Astrocyte (in vitro differentiated cells and primary cell): Measurements from ENCODE around the gene CES2. TPM values are rescaled to one million over a fixed set of nuclear protein-coding genes. Genes with fewer than 3 reads are reported as not detected.
A peak's percentile ranks its signal among the peaks of the same experiment; 100 is the strongest.
"Not testable (repeated sequence)": the region's sequence is repeated elsewhere in the genome, so short reads cannot be mapped to it uniquely, and the experiment has no call there.

ENCODE experiments used
- DNase-seq: peaks from one replicate; pipeline ENCODE4 v3.0.0-alpha.2; 2010; ENCODE audit warnings: low read depth
- FAIRE-seq: peaks from 2 replicates; lab custom pipeline; 2011; peaks lifted over from hg19 to GRCh38; lab: Jason Lieb, UNC
- H2AFZ ChIP-seq: 2 replicates; pipeline ENCODE4 v1.6.0; 2012; ENCODE audit warnings: low read depth, low read length, inconsistent platforms
- H3K27ac ChIP-seq: 2 replicates; pipeline ENCODE4 v1.5.1; 2011; ENCODE audit warnings: low read depth, low read length, inconsistent platforms
- H3K27me3 ChIP-seq: 2 replicates; pipeline ENCODE4 v1.6.0; 2011; ENCODE audit warnings: low read length, inconsistent platforms; ENCODE audit not compliant: insufficient read depth
- H3K36me3 ChIP-seq: 2 replicates; pipeline ENCODE4 v1.5.1; 2011; ENCODE audit warnings: low read length, inconsistent platforms; ENCODE audit not compliant: insufficient read depth
- H3K4me1 ChIP-seq: 2 replicates; pipeline ENCODE4 v1.5.1; 2011; ENCODE audit warnings: low read length, inconsistent platforms; ENCODE audit not compliant: insufficient read depth
- H3K4me2 ChIP-seq: 2 replicates; pipeline ENCODE4 v1.6.0; 2012; ENCODE audit warnings: low read length, inconsistent platforms
- H3K4me3 ChIP-seq: 2 replicates; pipeline ENCODE4 v1.5.1; 2011; ENCODE audit warnings: low read depth, mild to moderate bottlenecking, low read length, inconsistent platforms; ENCODE audit not compliant: insufficient read depth
- H3K79me2 ChIP-seq: 2 replicates; pipeline ENCODE4 v1.6.0; 2012; ENCODE audit warnings: mild to moderate bottlenecking, low read length, inconsistent platforms; ENCODE audit not compliant: insufficient read depth
- H3K9ac ChIP-seq: 2 replicates; pipeline ENCODE4 v1.6.0; 2012; ENCODE audit warnings: mild to moderate bottlenecking, low read length, inconsistent platforms
- H3K9me3 ChIP-seq: 2 replicates; pipeline ENCODE4 v1.5.1; 2012; ENCODE audit warnings: low read depth, mild to moderate bottlenecking, low read length, inconsistent platforms; ENCODE audit not compliant: insufficient read depth
- H4K20me1 ChIP-seq: 2 replicates; pipeline ENCODE4 v1.6.0; 2012; ENCODE audit warnings: low read length, inconsistent platforms; ENCODE audit not compliant: insufficient read depth
- H3K27ac Mint-ChIP-seq: one replicate; pipeline ENCODE4 v1.8.0; 2021; ENCODE audit warnings: mild to moderate bottlenecking, mixed read lengths; ENCODE audit not compliant: unreplicated experiment
- H3K27me3 Mint-ChIP-seq: one replicate; pipeline ENCODE4 v1.8.0; 2021; ENCODE audit warnings: low read depth, mixed read lengths; ENCODE audit not compliant: unreplicated experiment
- H3K36me3 Mint-ChIP-seq: one replicate; pipeline ENCODE4 v1.8.0; 2021; ENCODE audit warnings: low read depth, mixed read lengths; ENCODE audit not compliant: unreplicated experiment
- H3K4me1 Mint-ChIP-seq: one replicate; pipeline ENCODE4 v1.8.0; 2021; ENCODE audit warnings: low read depth, mixed read lengths; ENCODE audit not compliant: unreplicated experiment
- H3K4me3 Mint-ChIP-seq: one replicate; pipeline ENCODE4 v1.8.0; 2021; ENCODE audit warnings: mild to moderate bottlenecking, moderate library complexity, mixed read lengths; ENCODE audit not compliant: unreplicated experiment
- H3K9me3 Mint-ChIP-seq: one replicate; pipeline ENCODE4 v1.8.0; 2021; ENCODE audit warnings: mild to moderate bottlenecking, mixed read lengths; ENCODE audit not compliant: unreplicated experiment
- EZH2 ChIP-seq: IDR thresholded peaks from 2 replicates; pipeline ENCODE4 v1.6.1; 2012; ENCODE audit warnings: mild to moderate bottlenecking, low read length, inconsistent platforms; ENCODE audit not compliant: insufficient read depth
- total RNA-seq: library from RNA; stranded (reverse); gene quantifications from 2 replicates; pipeline ENCODE4 v1.2.1, GENCODE V29; 2021
- TF ChIP-seq, protein P1 (sequence below): IDR thresholded peaks from 2 replicates; pipeline ENCODE4 v1.5.1; 2011; ENCODE audit warnings: low read depth, mild to moderate bottlenecking, inconsistent platforms, low read length, moderate library complexity; ENCODE audit not compliant: insufficient read depth

The CES2 gene
- total RNA-seq, 1 donor from 2014 or later: 28.8 TPM

DNA sequence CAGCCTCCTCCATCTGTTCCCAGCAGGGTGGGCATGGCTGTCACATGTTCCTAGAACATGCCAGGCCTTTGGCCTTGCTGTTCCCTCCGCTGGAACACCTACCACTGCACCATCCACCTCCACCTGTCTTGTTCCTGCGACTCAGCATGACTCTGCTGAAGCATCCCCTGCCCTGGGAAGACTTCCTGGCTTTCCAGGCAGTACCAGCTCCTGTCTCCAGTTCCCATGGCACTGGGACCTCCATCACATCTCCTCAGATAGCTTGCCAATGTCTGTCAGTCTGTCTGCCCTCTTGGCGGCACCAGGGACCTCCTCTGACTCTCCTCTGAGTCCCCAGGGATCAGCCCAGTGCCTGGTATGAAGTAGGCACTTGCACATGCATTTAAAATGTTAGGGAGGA lies 39.3 kb upstream of the CES2 start:
- Histone ChIP-seq H3K9me3 (no peaks in the 10 kb centered on the region), H3K4me1 (peaks cover 12% of the 10 kb centered on the region), H4K20me1 (no peaks in the 10 kb centered on the region), H3K27ac (no peak overlapping the region), H3K9ac (no peak overlapping the region), H2AFZ (no peak overlapping the region), H3K27me3 (no peaks in the 10 kb centered on the region), H3K79me2 (no peaks in the 10 kb centered on the region), H3K4me3 (no peak overlapping the region), H3K4me2 (no peak overlapping the region), H3K36me3 (no peaks in the 10 kb centered on the region)
- FAIRE-seq: no peak
- Mint-ChIP-seq H3K4me3 (no peak overlapping the region), H3K4me1 (peaks cover 22% of the 10 kb centered on the region), H3K27me3 (peaks cover 7% of the 10 kb centered on the region), H3K36me3 (peaks cover 1% of the 10 kb centered on the region), H3K9me3 (peaks cover 3% of the 10 kb centered on the region), H3K27ac (no peak overlapping the region)
- DNase-seq: no peak
- TF ChIP-seq EZH2: no peak
- TF ChIP-seq, protein P1, sequence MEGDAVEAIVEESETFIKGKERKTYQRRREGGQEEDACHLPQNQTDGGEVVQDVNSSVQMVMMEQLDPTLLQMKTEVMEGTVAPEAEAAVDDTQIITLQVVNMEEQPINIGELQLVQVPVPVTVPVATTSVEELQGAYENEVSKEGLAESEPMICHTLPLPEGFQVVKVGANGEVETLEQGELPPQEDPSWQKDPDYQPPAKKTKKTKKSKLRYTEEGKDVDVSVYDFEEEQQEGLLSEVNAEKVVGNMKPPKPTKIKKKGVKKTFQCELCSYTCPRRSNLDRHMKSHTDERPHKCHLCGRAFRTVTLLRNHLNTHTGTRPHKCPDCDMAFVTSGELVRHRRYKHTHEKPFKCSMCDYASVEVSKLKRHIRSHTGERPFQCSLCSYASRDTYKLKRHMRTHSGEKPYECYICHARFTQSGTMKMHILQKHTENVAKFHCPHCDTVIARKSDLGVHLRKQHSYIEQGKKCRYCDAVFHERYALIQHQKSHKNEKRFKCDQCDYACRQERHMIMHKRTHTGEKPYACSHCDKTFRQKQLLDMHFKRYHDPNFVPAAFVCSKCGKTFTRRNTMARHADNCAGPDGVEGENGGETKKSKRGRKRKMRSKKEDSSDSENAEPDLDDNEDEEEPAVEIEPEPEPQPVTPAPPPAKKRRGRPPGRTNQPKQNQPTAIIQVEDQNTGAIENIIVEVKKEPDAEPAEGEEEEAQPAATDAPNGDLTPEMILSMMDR: no peak

DNA sequence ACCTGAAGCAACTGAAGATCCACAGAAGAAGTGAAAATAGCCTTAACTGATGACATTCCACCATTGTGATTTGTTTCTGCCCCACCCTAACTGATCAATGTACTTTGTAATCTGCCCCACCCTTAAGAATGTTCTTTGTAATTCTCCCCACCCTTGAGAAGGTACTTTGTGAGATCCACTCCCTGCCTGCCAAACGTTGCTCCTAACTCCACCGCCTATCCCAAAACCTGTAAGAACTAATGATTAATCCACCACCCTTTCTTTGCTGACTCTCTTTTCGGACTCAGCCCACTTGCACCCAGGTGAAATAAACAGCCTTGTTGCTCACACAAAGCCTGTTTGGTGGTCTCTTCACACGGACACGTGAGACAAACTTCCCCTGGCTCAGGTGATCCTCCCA lies 38.6 kb upstream of the CES2 start:
- H4K20me1 ChIP-seq, H3K4me3 Mint-ChIP-seq, FAIRE-seq, H2AFZ ChIP-seq, DNase-seq, H3K9ac ChIP-seq, H3K9me3 ChIP-seq, H3K4me2 ChIP-seq, H3K27ac Mint-ChIP-seq, H3K27ac ChIP-seq, H3K79me2 ChIP-seq, H3K27me3 ChIP-seq, H3K27me3 Mint-ChIP-seq, H3K4me3 ChIP-seq, H3K36me3 Mint-ChIP-seq, H3K36me3 ChIP-seq, H3K9me3 Mint-ChIP-seq: not testable (repeated sequence)
- peaks cover 12% of the 10 kb centered on the region for H3K4me1 ChIP-seq
- peaks cover 24% of the 10 kb centered on the region for H3K4me1 Mint-ChIP-seq

DNA sequence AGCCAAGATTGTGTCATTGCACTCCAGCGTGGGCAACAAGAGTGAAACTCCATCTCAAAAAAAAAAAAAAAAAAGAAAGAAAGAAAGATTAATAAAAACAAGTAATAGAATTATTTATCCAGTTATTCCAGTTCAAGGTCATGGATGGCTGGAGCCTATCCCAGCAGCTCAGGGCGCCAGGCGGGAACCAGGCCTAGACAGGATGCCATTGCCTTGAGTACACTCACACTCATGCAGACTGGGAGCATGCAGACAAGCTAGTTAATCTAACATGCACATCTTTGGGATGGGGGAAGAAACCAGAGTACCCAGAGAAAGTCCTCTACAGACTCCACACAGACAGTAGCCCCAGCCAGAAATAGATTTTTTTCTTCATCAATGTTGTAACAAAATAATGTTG lies 37.1 kb upstream of the CES2 start:
- no peak for TF ChIP-seq EZH2
- TF ChIP-seq, protein P1: no peak
- H3K36me3 ChIP-seq: no peaks in the 10 kb centered on the region
- H3K9me3 Mint-ChIP-seq: peaks cover 3% of the 10 kb centered on the region
- no peak overlapping the region for H3K27ac Mint-ChIP-seq
- peaks cover 8% of the 10 kb centered on the region for H3K27me3 Mint-ChIP-seq
- H3K4me3 ChIP-seq: no peak overlapping the region
- H3K4me2 ChIP-seq: no peak overlapping the region
- no peak overlapping the region for H3K9ac ChIP-seq
- H3K79me2 ChIP-seq: no peaks in the 10 kb centered on the region
- H3K27me3 ChIP-seq: no peaks in the 10 kb centered on the region
- peaks cover 24% of the 10 kb centered on the region for H3K4me1 Mint-ChIP-seq
- peaks cover 1% of the 10 kb centered on the region for H3K36me3 Mint-ChIP-seq
- H3K4me3 Mint-ChIP-seq: no peak overlapping the region
- no peaks in the 10 kb centered on the region for H3K9me3 ChIP-seq
- no peak overlapping the region for H2AFZ ChIP-seq
- peaks cover 12% of the 10 kb centered on the region for H3K4me1 ChIP-seq
- DNase-seq: peak; percentile 45
- H3K27ac ChIP-seq: no peak overlapping the region
- no peaks in the 10 kb centered on the region for H4K20me1 ChIP-seq
- no peak for FAIRE-seq
